NB4 (cell line): ENCODE results near the gene WNT3.

Experiments
- DNase-seq: peaks from one replicate; pipeline ENCODE4 v3.0.0; 2010; ENCODE audit warnings: low read depth
- H3K4me3 ChIP-seq: one replicate; pipeline ENCODE4 v1.5.1; 2011; ENCODE audit warnings: mild to moderate bottlenecking, low read depth, low read length, moderate library complexity
- CTCF ChIP-seq: IDR thresholded peaks from one replicate; pipeline ENCODE4 v1.5.1; 2012; ENCODE audit warnings: low read depth, low read length
- MAX ChIP-seq: IDR thresholded peaks from 2 replicates; pipeline ENCODE4 v1.6.1; 2011; ENCODE audit warnings: low read depth, low read length
- MYC ChIP-seq: IDR thresholded peaks from 2 replicates; pipeline ENCODE4 v1.6.1; 2011; ENCODE audit warnings: low read depth, low read length
- POLR2A ChIP-seq: IDR thresholded peaks from 2 replicates; pipeline ENCODE4 v1.6.1; 2011; ENCODE audit warnings: mild to moderate bottlenecking; ENCODE audit not compliant: insufficient read length; ENCODE audit errors: extremely low read depth

WNT3 gene

GRCh38 chr17:46719891-46720290, 98.6 kb downstream of the WNT3 start:
- no peak for DNase-seq
- no peak overlapping the region for H3K4me3 ChIP-seq
- no peak for TF ChIP-seq MAX
- no peak for TF ChIP-seq MYC
- no peak for TF ChIP-seq CTCF
- no peak for TF ChIP-seq POLR2A

GRCh38 chr17:46717999-46718398, 100.5 kb downstream of the WNT3 start:
- TF ChIP-seq MYC (no peak), POLR2A (no peak), MAX (no peak), CTCF (no peak)
- no peak overlapping the region for H3K4me3 ChIP-seq
- no peak for DNase-seq
